Osteocyte (in vitro differentiated cells): ENCODE results near the gene UBE2N. TPM values are rescaled to one million over a fixed set of nuclear protein-coding genes. Genes with fewer than 3 reads are reported as not detected.
"Not testable (repeated sequence)": the region's sequence is repeated elsewhere in the genome, so short reads cannot be mapped to it uniquely, and the experiment has no call there.

ENCODE experiments used
- DNase-seq: peaks from one replicate; pipeline ENCODE4 v3.0.0; 2021; ENCODE audit warnings: mixed read lengths; ENCODE audit not compliant: unreplicated experiment; ENCODE audit errors: extremely low spot score
- H3K27ac Mint-ChIP-seq: one replicate; pipeline ENCODE4 v1.8.0; 2021; ENCODE audit warnings: mild to moderate bottlenecking, mixed read lengths; ENCODE audit not compliant: unreplicated experiment
- H3K27me3 Mint-ChIP-seq: one replicate; pipeline ENCODE4 v1.8.0; 2021; ENCODE audit warnings: mixed read lengths; ENCODE audit not compliant: unreplicated experiment
- H3K36me3 Mint-ChIP-seq: one replicate; pipeline ENCODE4 v1.8.0; 2021; ENCODE audit warnings: mixed read lengths; ENCODE audit not compliant: unreplicated experiment
- H3K4me1 Mint-ChIP-seq: one replicate; pipeline ENCODE4 v1.8.0; 2021; ENCODE audit warnings: mixed read lengths; ENCODE audit not compliant: unreplicated experiment
- H3K4me3 Mint-ChIP-seq: one replicate; pipeline ENCODE4 v1.8.0; 2021; ENCODE audit warnings: mild to moderate bottlenecking, moderate library complexity, mixed read lengths; ENCODE audit not compliant: unreplicated experiment
- H3K9me3 Mint-ChIP-seq: one replicate; pipeline ENCODE4 v1.8.0; 2021; ENCODE audit warnings: mixed read lengths; ENCODE audit not compliant: unreplicated experiment
- CTCF ChIP-seq: fragments of 200-600 bp; sonication (generic); IDR thresholded peaks from 2 replicates; pipeline ENCODE4 v1.5.0; 2021; ENCODE audit warnings: antibody characterized with exemption, mild to moderate bottlenecking, moderate library complexity
- total RNA-seq: library from RNA; stranded (reverse); gene quantifications from 2 replicates; pipeline ENCODE4 v1.2.1, GENCODE V29; 2021

The UBE2N gene
- total RNA-seq, 1 donor from 2014 or later, result 68.3 TPM

- Mint-ChIP-seq H3K36me3 (peaks cover 29% of the 10 kb centered on the region), H3K4me3 (no peak overlapping the region), H3K4me1 (peaks cover 4% of the 10 kb centered on the region), H3K9me3 (no peaks in the 10 kb centered on the region), H3K27me3 (no peaks in the 10 kb centered on the region), H3K27ac (no peak overlapping the region)
- no peak for TF ChIP-seq CTCF
- DNase-seq, result no peak
These were observed 37.6 kb downstream of the UBE2N start for GRCh38 chr12:93403988-93404803.

GRCh38 chr12:93402333-93403311 lies 39.1 kb downstream of the UBE2N start:
- Mint-ChIP-seq H3K36me3 (peaks cover 22% of the 10 kb centered on the region), H3K27me3 (no peaks in the 10 kb centered on the region), H3K4me3 (no peak overlapping the region), H3K4me1 (no peaks in the 10 kb centered on the region), H3K27ac (no peak overlapping the region), H3K9me3 (no peaks in the 10 kb centered on the region)
- DNase-seq, result no peak
- TF ChIP-seq CTCF, result no peak

- not testable (repeated sequence) for H3K27me3 Mint-ChIP-seq, H3K9me3 Mint-ChIP-seq, H3K4me3 Mint-ChIP-seq, H3K27ac Mint-ChIP-seq, H3K4me1 Mint-ChIP-seq, DNase-seq
- peaks cover 19% of the 10 kb centered on the region for H3K36me3 Mint-ChIP-seq
These were observed 42.4 kb downstream of the UBE2N start for GRCh38 chr12:93399183-93399863.

DNA sequence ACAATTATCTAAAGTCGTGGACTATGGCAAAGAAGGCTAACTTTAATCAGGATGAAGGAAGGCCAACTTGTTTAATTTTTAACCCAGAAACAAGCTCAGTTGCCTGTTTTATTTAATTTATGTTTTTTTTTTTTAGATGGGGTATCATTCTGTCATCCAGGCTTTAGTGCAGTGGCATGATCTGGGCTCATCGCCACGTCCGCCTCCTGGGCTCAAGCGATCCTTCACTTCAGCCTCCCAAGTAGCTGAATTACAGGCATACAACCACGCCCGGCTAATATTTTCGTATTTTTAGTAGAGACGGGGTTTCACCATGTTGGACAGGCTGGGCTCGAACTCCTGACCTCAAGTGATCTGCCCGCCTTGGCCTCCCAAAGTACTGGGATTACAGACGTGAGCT lies 44.3 kb downstream of the UBE2N start:
- Mint-ChIP-seq H3K27ac (no peak overlapping the region), H3K27me3 (no peaks in the 10 kb centered on the region), H3K4me3 (no peak overlapping the region), H3K9me3 (no peaks in the 10 kb centered on the region), H3K36me3 (peaks cover 10% of the 10 kb centered on the region), H3K4me1 (no peaks in the 10 kb centered on the region)
- no peak for TF ChIP-seq CTCF
- no peak for DNase-seq

DNA sequence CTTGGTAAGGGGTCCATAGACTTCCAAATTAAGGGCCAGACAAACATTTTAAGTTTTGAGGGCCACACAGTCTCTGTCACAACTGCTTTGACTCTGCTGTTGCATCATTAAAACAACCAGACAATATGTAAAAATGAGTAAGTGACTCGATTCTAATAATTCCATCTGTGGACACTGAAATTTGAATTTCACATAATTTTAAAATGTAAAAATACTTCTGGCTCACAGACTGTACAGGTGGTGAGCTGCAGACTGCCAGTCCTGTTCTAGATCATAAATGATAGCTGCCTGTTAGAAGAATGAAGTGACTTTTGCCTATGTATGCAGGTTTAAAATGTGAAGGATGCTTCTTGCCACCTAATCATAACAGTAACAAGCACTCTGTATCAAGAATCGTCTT lies 48.3 kb downstream of the UBE2N start:
- Mint-ChIP-seq H3K27me3 (no peaks in the 10 kb centered on the region), H3K27ac (no peak overlapping the region), H3K36me3 (peaks cover 5% of the 10 kb centered on the region), H3K9me3 (no peaks in the 10 kb centered on the region), H3K4me3 (no peak overlapping the region), H3K4me1 (peaks cover 11% of the 10 kb centered on the region)
- DNase-seq, result no peak
- no peak for TF ChIP-seq CTCF
